ENCODE data around the gene PKDCC. TPM values are rescaled to one million over a fixed set of nuclear protein-coding genes. Genes with fewer than 3 reads are reported as not detected.

PKDCC gene
- total and polyA plus RNA-seq, 2 of the 13 experiments (the other 11 are each of a cell fraction or from before 2014, with no cell fraction given), result 52.6 to 58.8 TPM

DNA sequence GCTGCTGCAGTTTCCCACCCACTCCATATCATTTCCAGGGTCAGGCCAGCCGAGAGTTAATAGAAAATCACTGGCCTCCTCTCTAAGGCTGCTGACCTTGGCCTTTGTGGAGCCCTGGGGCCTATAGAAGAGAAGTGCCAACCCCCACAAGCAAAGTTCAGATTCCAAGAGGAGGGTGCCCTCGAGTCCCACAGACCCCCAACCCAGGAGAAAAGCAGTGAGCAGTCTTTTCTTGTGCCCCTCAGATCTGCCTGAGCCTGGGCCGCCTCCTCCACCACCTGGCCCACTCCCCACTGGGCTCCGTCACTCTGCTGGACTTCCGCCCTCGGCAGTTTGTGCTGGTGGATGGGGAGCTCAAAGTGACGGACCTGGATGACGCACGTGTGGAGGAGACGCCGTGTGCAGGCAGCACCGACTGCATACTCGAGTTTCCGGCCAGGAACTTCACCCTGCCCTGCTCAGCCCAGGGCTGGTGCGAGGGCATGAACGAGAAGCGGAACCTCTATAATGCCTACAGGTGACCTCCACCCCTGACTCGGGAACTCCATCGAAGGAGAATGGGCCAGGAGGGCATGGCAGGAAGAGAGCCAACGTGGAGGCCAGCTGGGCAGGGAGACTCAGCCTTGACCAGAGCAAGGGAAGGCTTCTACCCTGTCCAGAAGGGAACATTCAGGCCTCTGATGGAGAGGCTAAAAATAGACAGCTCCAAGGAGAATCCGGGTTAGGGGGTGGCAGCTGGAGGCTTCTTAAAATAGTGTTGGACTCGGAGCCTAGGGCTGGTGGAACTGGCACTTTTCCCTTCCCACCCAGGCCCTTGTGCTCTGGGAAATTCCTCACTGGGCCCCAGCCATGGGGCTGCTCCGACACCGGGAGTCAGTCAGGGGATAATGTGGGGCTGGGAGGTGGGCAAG is 6.2 kb downstream of the PKDCC start (continued):
- TF ChIP-seq ZNF598 (CRISPR knock-in tag; IDR thresholded peaks at IDR 0.05; ENCODE audit: borderline replicate concordance) (no peak), DR1 (CRISPR knock-in tag; IDR thresholded peaks at IDR 0.05) (no peak), ZNF567 (CRISPR knock-in tag; IDR thresholded peaks at IDR 0.05; ENCODE audit: borderline replicate concordance) (0 out of 2 replicates have a peak, but pooled peaks have one; percentile 17), NFIC (IDR thresholded peaks at IDR 0.05; ENCODE audit: low read length) (no peak), ZNF614 (CRISPR knock-in tag; IDR thresholded peaks at IDR 0.05; ENCODE audit: borderline replicate concordance) (0 out of 2 replicates have a peak, but pooled peaks have one; percentile 46), RNF2 (conservative IDR thresholded peaks at IDR 0.05; ENCODE audit: low read depth) (no peak), CBX2 (IDR thresholded peaks at IDR 0.05; ENCODE audit: low read depth, low read length) (no peak), CBX2 (CRISPR knock-in tag; IDR thresholded peaks at IDR 0.05; ENCODE audit: low read depth) (no peak), ZNF75D (CRISPR knock-in tag; IDR thresholded peaks at IDR 0.05; ENCODE audit: borderline replicate concordance) (no peak), ZNF253 (CRISPR knock-in tag; IDR thresholded peaks at IDR 0.05; ENCODE audit: borderline replicate concordance) (no peak), TBX3 (IDR thresholded peaks at IDR 0.05; ENCODE audit: borderline replicate concordance) (no peak), ZSCAN9 (CRISPR knock-in tag; IDR thresholded peaks at IDR 0.05; ENCODE audit: borderline replicate concordance) (peak; percentile 63; the same call in 1 of the 2 replicates), HOXA5 (CRISPR knock-in tag; IDR thresholded peaks at IDR 0.05) (no peak), PTBP1 (IDR thresholded peaks at IDR 0.05; ENCODE audit: low read depth, low read length, poor library complexity, severe bottlenecking) (no peak), JUNB (CRISPR knock-in tag; IDR thresholded peaks at IDR 0.05; ENCODE audit: borderline replicate concordance) (no peak), KAT7 (CRISPR knock-in tag; IDR thresholded peaks at IDR 0.05; ENCODE audit: borderline replicate concordance) (no peak), KLF15 (CRISPR knock-in tag; IDR thresholded peaks at IDR 0.05; ENCODE audit: borderline replicate concordance) (no peak)
- TF ChIP-seq, protein P1, sequence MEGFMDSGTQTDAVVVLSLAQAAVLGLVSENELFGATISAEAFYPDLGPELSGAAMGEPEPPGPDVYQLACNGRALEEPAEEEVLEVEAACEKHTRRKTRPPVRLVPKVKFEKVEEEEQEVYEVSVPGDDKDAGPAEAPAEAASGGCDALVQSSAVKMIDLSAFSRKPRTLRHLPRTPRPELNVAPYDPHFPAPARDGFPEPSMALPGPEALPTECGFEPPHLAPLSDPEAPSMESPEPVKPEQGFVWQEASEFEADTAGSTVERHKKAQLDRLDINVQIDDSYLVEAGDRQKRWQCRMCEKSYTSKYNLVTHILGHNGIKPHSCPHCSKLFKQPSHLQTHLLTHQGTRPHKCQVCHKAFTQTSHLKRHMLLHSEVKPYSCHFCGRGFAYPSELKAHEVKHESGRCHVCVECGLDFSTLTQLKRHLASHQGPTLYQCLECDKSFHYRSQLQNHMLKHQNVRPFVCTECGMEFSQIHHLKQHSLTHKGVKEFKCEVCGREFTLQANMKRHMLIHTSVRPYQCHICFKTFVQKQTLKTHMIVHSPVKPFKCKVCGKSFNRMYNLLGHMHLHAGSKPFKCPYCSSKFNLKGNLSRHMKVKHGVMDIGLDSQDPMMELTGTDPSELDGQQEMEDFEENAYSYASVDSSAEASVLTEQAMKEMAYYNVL (CRISPR knock-in tag; IDR thresholded peaks at IDR 0.05; ENCODE audit: borderline replicate concordance), result peak; percentile 25; the same call in 1 of the 2 replicates
- TF ChIP-seq, protein P2, sequence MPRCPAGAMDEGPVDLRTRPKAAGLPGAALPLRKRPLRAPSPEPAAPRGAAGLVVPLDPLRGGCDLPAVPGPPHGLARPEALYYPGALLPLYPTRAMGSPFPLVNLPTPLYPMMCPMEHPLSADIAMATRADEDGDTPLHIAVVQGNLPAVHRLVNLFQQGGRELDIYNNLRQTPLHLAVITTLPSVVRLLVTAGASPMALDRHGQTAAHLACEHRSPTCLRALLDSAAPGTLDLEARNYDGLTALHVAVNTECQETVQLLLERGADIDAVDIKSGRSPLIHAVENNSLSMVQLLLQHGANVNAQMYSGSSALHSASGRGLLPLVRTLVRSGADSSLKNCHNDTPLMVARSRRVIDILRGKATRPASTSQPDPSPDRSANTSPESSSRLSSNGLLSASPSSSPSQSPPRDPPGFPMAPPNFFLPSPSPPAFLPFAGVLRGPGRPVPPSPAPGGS (CRISPR knock-in tag; IDR thresholded peaks at IDR 0.05), result no peak; the same call in 1 of the 2 replicates
- TF ChIP-seq, protein P3, sequence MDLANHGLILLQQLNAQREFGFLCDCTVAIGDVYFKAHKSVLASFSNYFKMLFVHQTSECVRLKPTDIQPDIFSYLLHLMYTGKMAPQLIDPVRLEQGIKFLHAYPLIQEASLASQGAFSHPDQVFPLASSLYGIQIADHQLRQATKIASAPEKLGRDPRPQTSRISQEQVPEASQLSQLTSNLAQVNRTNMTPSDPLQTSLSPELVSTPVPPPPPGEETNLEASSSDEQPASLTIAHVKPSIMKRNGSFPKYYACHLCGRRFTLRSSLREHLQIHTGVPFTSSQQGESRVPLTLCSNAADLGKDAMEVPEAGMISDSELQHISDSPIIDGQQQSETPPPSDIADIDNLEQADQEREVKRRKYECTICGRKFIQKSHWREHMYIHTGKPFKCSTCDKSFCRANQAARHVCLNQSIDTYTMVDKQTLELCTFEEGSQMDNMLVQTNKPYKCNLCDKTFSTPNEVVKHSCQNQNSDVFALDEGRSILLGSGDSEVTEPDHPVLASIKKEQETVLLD (CRISPR knock-in tag; IDR thresholded peaks at IDR 0.05; ENCODE audit: low read depth), result no peak

Data from HepG2 (cell line).